Gastroesophageal sphincter (tissue), 4 donors: ENCODE results near the gene SZT2. TPM values are rescaled to one million over a fixed set of nuclear protein-coding genes. Genes with fewer than 3 reads are reported as not detected.
"Not testable (repeated sequence)": the region's sequence is repeated elsewhere in the genome, so short reads cannot be mapped to it uniquely, and the experiment has no call there.

Experiments used
- ATAC-seq: fragments of 150-250 bp; one replicate; pipeline ENCODE4 v1.9.1; 2016; ENCODE audit warnings: mild to moderate bottlenecking, moderate library complexity
- H3K27ac ChIP-seq, 4 donors: fragments of 200-600 bp; sonication (generic) in 3 of 4; 1 replicate in 3 of 4; 2 replicates in 1 of 4; pipeline ENCODE4 v1.5.1; 2016 to 2019
- H3K27me3 ChIP-seq: fragments of 200-600 bp; sonication (generic); one replicate; pipeline ENCODE4 v1.5.1; 2019
- H3K36me3 ChIP-seq, 2 donors: fragments of 200-600 bp; sonication (generic); one replicate each; pipeline ENCODE4 v1.5.1; 2019; ENCODE audit warnings: control low read depth in 1 of 2
- H3K4me1 ChIP-seq, 3 donors: fragments of 200-600 bp; sonication (generic); 1 replicate in 2 of 3; 2 replicates in 1 of 3; pipeline ENCODE4 v1.5.1; 2016 to 2019; ENCODE audit warnings: control low read depth in 2 of 3
- H3K4me3 ChIP-seq, 2 donors: fragments of 200-600 bp; sonication (generic); one replicate each; pipeline ENCODE4 v1.5.1; 2019; ENCODE audit warnings: mild to moderate bottlenecking in 1 of 2, moderate library complexity in 1 of 2
- H3K9me3 ChIP-seq, 3 donors: fragments of 200-600 bp; sonication (generic); one replicate each; pipeline ENCODE4 v1.5.1; 2017 to 2019; ENCODE audit warnings: control low read depth in 2 of 3
- EP300 ChIP-seq: sonication (generic); formaldehyde crosslinking; IDR thresholded peaks from one replicate; pipeline ENCODE4 v1.6.1; 2017; ENCODE audit warnings: antibody characterized with exemption, mild to moderate bottlenecking
- POLR2A ChIP-seq, 2 donors: fragments of 450-650 bp; IDR thresholded peaks; one replicate each; pipeline ENCODE4 v1.6.1; 2017; ENCODE audit warnings: antibody characterized with exemption in 2 of 2, mild to moderate bottlenecking in 2 of 2, moderate library complexity in 1 of 2
- POLR2AphosphoS5 ChIP-seq: sonication (generic); formaldehyde crosslinking; IDR thresholded peaks from one replicate; pipeline ENCODE4 v1.6.1; 2017; ENCODE audit warnings: antibody characterized with exemption
- WGBS, 2 donors: methylation state at CpG; one replicate each; pipeline ENCODE4 v1.1.5; 2018; ENCODE audit warnings: low coverage in 1 of 2; 5-methylcytosine and 5-hydroxymethylcytosine counted together
- total RNA-seq, 4 donors: library from RNA; depleted of rRNA; stranded (reverse); fragments of >200 nt; gene quantifications; one replicate each; pipeline ENCODE4 v1.1.0, GENCODE V29; 2016
- TF ChIP-seq, protein P1 (sequence below), 4 experiments: fragments of 200-600 bp in 2 of 4; fragments of 450-650 bp in 2 of 4; sonication (generic) in 1 of 4; IDR thresholded peaks; one replicate each; pipeline ENCODE4 v1.5.1; 2017 to 2019; ENCODE audit warnings: antibody characterized with exemption in 4 of 4, mild to moderate bottlenecking in 2 of 4, moderate library complexity in 2 of 4

Gene SZT2
- total RNA-seq, 4 donors from 2014 or later: 13.1 to 40.0 (median 35.1) TPM

DNA sequence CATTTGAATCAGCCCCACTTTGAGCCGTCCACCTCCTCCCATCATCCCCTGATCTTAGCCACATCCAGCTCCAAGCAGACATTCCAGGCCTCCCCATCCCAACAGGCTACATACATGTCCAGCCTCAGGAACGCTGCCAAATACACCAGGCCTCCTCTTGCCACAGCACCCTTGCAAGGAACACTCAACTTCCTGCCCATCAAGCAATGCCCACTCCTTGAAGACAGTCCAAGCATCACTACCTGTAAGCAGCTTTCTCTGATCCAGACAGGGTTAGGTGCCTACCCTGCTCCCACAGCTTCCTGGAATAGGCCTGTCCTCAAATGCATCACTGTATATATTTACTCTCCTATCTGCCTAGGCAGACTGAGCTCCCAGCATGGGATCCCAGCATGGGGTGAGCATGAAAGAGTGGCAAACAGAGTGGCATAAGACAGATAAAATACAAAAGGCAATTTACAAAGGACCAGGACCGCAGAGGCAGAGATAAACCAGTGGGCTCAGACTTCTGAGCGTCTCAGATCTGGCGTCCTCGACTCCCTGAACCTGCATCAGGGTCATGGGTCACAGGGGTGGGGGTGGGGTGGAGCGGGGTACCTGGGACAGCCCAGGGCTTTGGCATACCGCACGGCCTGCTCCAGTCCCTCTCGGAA lies 63.2 kb downstream of the SZT2 start:
- no peak for ATAC-seq
- Histone ChIP-seq H3K27me3 (no peaks in the 10 kb centered on the region), H3K27ac (peak overlapping the region; percentile 73 to 96 (median 94)), H3K4me1 (peaks cover 0 to 23% (median 4%) of the 10 kb centered on the region in 3 donors), H3K4me3 (peak overlapping the region; percentile 46 to 75), H3K36me3 (peaks cover 0 to 44% of the 10 kb centered on the region in 2 donors), H3K9me3 (no peaks in the 10 kb centered on the region)
- 31 to 47% methylated on average over 2 to 3 of the region's 10 CpGs for WGBS, 2 donors
- TF ChIP-seq POLR2AphosphoS5: peak; percentile 42
- TF ChIP-seq, protein P1, sequence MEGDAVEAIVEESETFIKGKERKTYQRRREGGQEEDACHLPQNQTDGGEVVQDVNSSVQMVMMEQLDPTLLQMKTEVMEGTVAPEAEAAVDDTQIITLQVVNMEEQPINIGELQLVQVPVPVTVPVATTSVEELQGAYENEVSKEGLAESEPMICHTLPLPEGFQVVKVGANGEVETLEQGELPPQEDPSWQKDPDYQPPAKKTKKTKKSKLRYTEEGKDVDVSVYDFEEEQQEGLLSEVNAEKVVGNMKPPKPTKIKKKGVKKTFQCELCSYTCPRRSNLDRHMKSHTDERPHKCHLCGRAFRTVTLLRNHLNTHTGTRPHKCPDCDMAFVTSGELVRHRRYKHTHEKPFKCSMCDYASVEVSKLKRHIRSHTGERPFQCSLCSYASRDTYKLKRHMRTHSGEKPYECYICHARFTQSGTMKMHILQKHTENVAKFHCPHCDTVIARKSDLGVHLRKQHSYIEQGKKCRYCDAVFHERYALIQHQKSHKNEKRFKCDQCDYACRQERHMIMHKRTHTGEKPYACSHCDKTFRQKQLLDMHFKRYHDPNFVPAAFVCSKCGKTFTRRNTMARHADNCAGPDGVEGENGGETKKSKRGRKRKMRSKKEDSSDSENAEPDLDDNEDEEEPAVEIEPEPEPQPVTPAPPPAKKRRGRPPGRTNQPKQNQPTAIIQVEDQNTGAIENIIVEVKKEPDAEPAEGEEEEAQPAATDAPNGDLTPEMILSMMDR (IDR thresholded peaks at IDR 0.05): no peak

DNA sequence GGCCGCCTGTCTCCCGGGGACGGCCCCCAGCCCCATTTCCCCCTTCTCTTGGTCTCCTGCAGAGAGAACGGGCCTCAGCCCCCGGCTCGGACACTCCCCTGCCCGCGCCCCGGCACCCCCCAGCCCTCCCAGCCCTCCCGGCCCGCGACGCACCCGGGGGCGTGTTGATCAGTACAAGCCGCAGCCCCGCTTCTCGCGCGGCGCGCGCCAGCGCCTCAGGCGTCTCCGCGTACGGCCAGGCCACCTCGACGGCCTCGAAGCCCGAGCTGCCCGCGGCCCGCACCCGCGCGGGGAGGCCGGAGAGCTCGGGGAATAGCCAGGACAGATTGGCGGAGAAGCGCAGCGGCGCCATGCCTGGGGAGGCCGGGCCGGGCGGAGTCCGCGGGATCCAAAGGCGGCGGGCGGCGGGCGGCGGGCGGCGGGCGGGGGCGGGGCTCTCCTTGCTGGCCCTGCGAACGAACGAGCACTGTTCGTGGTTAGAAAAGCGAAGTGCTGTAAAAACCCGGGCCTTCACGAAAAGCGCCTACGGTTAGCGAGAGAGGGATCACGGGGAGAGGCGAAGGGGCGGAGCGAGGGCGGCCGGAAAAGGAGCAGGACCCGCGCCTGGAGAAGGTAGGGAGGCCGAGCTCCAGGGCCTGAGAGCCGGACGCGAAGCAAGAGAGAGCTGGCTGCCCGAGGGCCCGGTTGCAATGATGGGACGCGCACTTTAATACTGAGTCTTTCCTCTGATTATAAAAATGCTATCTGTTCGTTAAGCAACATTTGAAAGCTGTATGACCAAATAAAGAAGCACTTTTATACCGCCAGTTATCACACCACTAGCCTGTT lies 64.0 kb downstream of the SZT2 start, which contains the start of gene HYI:
HYI (minus strand) TSS at position 490 of the 828 bp plus-strand sequence; CDS start at position 352, 138 bp downstream.
- Histone ChIP-seq H3K27me3 (no peaks in the 10 kb centered on the region), H3K9me3 (no peaks in the 10 kb centered on the region), H3K4me3 (peak within 1 kb of the TSS; percentile 46 to 75), H3K36me3 (peaks cover 0 to 36% of the 10 kb centered on the region in 2 donors), H3K4me1 (peaks cover 0 to 23% (median 4%) of the 10 kb centered on the region in 3 donors), H3K27ac (peak within 1 kb of the TSS; percentile 73 to 96 (median 94))
- ATAC-seq: peak; percentile 85
- TF ChIP-seq POLR2AphosphoS5 (peak; percentile 31), POLR2A (IDR thresholded peaks at IDR 0.05) (peak; percentile 13 to 35), EP300 (no peak)
- TF ChIP-seq, protein P1 (IDR thresholded peaks at IDR 0.05): no peak
- 1 to 11% methylated on average over 2 to 10 of the region's 87 CpGs for WGBS, 2 donors

DNA sequence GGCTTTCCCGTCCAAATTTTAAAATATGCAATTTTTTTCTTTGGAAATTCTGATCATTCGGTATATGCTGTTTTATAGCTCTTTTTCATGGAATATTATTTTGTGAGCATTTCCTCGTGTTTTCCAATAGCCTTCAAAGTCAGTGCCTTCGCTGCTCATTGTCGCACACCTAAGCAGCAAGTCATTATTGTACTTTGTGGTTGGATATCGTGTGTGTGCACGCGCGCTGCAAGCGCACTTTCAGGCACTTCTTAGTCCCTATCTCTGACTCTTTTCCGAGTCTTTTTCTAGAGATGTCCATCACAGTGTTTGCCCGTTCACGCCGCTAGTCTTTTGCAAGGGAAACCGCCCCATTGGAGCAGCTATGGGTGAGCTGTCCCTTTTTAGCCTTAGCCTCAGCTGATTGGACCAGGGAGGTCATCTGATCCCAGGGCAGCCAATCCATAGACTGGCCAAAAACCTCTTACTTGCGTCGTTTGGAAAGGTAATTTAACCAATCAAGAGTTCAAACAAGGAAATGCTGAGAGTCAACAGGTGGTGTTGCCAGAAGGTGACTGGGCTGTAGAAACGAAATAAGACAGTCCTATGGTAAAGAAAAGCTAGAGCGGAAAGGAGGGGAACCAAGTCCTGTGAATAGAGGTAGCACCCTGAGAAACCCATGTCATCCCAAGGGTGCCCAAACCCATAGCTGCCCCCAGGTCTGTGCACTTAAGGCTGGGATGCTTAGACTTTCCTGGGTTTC lies 64.7 kb downstream of the SZT2 start:
- peak; percentile 84 for ATAC-seq

DNA sequence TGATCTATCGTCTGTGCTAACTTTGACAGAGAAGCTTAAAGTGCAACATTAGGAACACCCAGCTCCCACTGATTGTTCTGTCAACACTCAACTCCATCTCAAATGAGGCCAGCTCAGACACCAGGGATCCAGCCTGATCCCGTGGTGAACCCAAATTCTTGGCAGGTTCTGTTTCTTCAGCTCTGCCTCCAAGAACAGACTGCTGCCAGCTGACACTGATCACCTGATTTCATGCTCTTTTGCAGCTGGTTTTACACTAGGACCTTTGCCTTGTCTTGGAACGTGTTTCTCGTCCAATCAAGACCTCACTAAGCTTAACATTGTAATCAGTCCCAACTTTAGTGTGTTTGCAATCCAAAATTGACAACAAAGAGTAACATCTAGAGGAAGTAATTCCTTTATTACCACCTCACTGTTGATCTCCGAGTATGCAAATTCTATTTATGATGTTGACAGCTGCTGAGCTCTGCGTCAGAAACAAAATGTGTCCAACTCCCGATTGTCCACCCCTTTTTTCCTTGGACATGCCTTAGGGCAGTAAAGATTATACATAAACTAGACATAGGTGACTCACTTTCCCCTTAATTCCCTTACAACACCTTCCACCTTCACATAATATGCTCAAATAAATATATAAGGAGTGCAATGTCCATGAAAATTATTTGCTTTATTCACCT lies 65.7 kb downstream of the SZT2 start:
- no peak for TF ChIP-seq EP300
- no peak for TF ChIP-seq POLR2A (IDR thresholded peaks at IDR 0.05)
- no peak for TF ChIP-seq POLR2AphosphoS5
- TF ChIP-seq, protein P1 (IDR thresholded peaks at IDR 0.05): no peak

More for the DNA sequence above, 64.7 kb downstream of the SZT2 start:
- TF ChIP-seq POLR2AphosphoS5 (no peak), POLR2A (IDR thresholded peaks at IDR 0.05) (no peak), EP300 (no peak)
- TF ChIP-seq, protein P1 (IDR thresholded peaks at IDR 0.05): peak in 2 of 4 experiments; percentile 43 to 49
- no peaks in the 10 kb centered on the region for H3K27me3 ChIP-seq
- peaks cover 0 to 29% of the 10 kb centered on the region in 2 donors for H3K36me3 ChIP-seq
- WGBS, 2 donors: 4 to 10% methylated on average over 16 to 18 of the region's 19 CpGs
- H3K27ac ChIP-seq: peak overlapping the region; percentile 73 to 96 (median 94)
- peaks cover 0 to 23% (median 4%) of the 10 kb centered on the region in 3 donors for H3K4me1 ChIP-seq
- H3K9me3 ChIP-seq: no peaks in the 10 kb centered on the region
- H3K4me3 ChIP-seq: peak overlapping the region; percentile 46 to 75

DNA sequence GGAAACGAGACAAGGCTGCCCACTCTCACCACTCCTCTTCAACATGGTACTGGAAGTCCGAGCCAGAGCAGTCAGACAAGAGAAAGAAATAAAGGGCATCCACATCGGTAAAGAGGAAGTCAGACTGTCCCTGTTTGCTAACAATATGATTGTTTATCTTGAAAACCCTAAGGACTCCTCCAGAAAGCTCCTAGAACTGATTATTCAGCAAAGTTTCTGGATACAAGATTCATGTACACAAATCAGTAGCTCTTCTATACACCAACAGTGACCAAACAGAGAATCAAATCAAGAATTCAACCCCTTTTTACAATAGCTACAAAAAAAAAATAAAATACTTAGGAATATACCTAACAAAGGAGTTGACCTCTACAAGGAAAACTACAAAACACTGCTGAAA lies 68.7 kb downstream of the SZT2 start:
- H3K36me3 ChIP-seq, H3K4me3 ChIP-seq, H3K4me1 ChIP-seq, H3K27me3 ChIP-seq, H3K27ac ChIP-seq, H3K9me3 ChIP-seq, ATAC-seq: not testable (repeated sequence)
- 75 to 83% methylated on average over 2 to 3 of the region's 3 CpGs for WGBS, 2 donors

More for the DNA sequence above, 65.7 kb downstream of the SZT2 start:
- no peak for ATAC-seq
- Histone ChIP-seq H3K36me3 (peaks cover 0 to 19% of the 10 kb centered on the region in 2 donors), H3K27ac (no peak overlapping the region), H3K9me3 (no peaks in the 10 kb centered on the region), H3K27me3 (no peaks in the 10 kb centered on the region), H3K4me1 (peaks cover 0 to 23% (median 4%) of the 10 kb centered on the region in 3 donors), H3K4me3 (no peak overlapping the region)
- 70 to 80% methylated on average over 7 of the region's 7 CpGs for WGBS, 2 donors
